NCI-H526 treated with DMSO at 0.1 percent for 48 hours (cell line): Measurements from ENCODE around the gene DNASE1L3.
"Not testable (repeated sequence)": the region's sequence is repeated elsewhere in the genome, so short reads cannot be mapped to it uniquely, and the experiment has no call there.

Source experiments
- DNase-seq: peaks from one replicate; lab custom pipeline; 2025; lab: John Stamatoyannopoulos, UW

The DNASE1L3 gene

GRCh38 chr3:58235970-58236369 is 25.2 kb upstream of the DNASE1L3 start:
- no peak for DNase-seq

- DNase-seq: no peak
Measured at GRCh38 chr3:58234516-58234931, 23.8 kb upstream of the DNASE1L3 start.

GRCh38 chr3:58231666-58232065 is 20.9 kb upstream of the DNASE1L3 start:
- no peak for DNase-seq

- no peak for DNase-seq
Measured at GRCh38 chr3:58230876-58231552, 20.2 kb upstream of the DNASE1L3 start.

GRCh38 chr3:58227933-58228332 is 17.2 kb upstream of the DNASE1L3 start:
- DNase-seq: not testable (repeated sequence)

GRCh38 chr3:58223855-58224254 is 13.1 kb upstream of the DNASE1L3 start:
- DNase-seq: no peak

- DNase-seq: no peak
Measured at GRCh38 chr3:58222161-58222724, 11.5 kb upstream of the DNASE1L3 start.

GRCh38 chr3:58218904-58219303 is 8.1 kb upstream of the DNASE1L3 start:
- DNase-seq: no peak

GRCh38 chr3:58217209-58217811 is 6.5 kb upstream of the DNASE1L3 start:
- peak; percentile 31 for DNase-seq

- DNase-seq: no peak
Measured at GRCh38 chr3:58216496-58217195, 5.9 kb upstream of the DNASE1L3 start.

- DNase-seq: no peak
Measured at GRCh38 chr3:58215317-58216025, 4.7 kb upstream of the DNASE1L3 start.

- no peak for DNase-seq
Measured at GRCh38 chr3:58214484-58215316, 3.9 kb upstream of the DNASE1L3 start.

GRCh38 chr3:58209933-58210332 is 839 bp downstream of the DNASE1L3 start:
- DNase-seq: no peak

GRCh38 chr3:58207954-58208353 is 2.8 kb downstream of the DNASE1L3 start:
- DNase-seq: no peak

GRCh38 chr3:58206406-58207011 is 4.3 kb downstream of the DNASE1L3 start:
- no peak for DNase-seq

- no peak for DNase-seq
Measured at GRCh38 chr3:58205981-58206380, 4.8 kb downstream of the DNASE1L3 start.

- DNase-seq: no peak
Measured at GRCh38 chr3:58204720-58205119, 6.1 kb downstream of the DNASE1L3 start.

- DNase-seq: no peak
Measured at GRCh38 chr3:58203541-58203940, 7.2 kb downstream of the DNASE1L3 start.

- DNase-seq: no peak
Measured at GRCh38 chr3:58202917-58203360, 7.8 kb downstream of the DNASE1L3 start.

- not testable (repeated sequence) for DNase-seq
Measured at GRCh38 chr3:58201451-58201850, 9.3 kb downstream of the DNASE1L3 start.

- no peak for DNase-seq
Measured at GRCh38 chr3:58200846-58201355, 9.9 kb downstream of the DNASE1L3 start.
